ENCODE measurements around the gene STOX2. TPM values are rescaled to one million over a fixed set of nuclear protein-coding genes. Genes with fewer than 3 reads are reported as not detected.

STOX2 gene
- total and polyA plus RNA-seq, 10 donors: 0.53 to 42.8 (median 28.6) TPM

DNA sequence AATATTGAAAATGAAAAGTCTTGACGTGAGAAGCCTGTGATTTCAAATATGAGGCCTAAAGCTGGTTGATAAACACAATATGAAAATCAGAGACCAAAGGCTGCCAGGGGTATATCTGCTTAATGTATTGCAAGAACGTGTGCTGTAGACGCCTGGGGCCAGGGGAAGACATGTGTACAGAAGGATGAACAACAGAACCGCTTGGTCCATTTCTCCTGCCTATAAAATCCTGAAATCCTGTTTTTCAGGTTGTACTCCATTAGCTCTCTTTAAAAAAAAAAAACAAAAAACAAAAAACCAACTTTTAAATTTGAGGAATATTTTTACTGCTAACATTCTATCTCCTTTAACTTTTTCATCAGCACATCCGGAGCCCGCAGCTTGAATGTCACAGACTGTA lies 109.2 kb downstream of the STOX2 start:
- H3K36me3 ChIP-seq: peaks cover 0 to 17% (median 2%) of the 10 kb centered on the region in 6 donors
- no peak for DNase-seq
- H3K27me3 ChIP-seq (replicated peaks in 1 of 7): no peaks in the 10 kb centered on the region
- peaks cover 0 to 13% (median 0%) of the 10 kb centered on the region in 6 donors for H3K4me1 ChIP-seq
- intact Hi-C loops (cut with DNase I; ENCODE audit: low total_unique reads): no loop called here
- no peaks in the 10 kb centered on the region for H3K9me3 ChIP-seq
- no peak for TF ChIP-seq POLR2AphosphoS5 (IDR thresholded peaks at IDR 0.05)
- TF ChIP-seq, protein P1, sequence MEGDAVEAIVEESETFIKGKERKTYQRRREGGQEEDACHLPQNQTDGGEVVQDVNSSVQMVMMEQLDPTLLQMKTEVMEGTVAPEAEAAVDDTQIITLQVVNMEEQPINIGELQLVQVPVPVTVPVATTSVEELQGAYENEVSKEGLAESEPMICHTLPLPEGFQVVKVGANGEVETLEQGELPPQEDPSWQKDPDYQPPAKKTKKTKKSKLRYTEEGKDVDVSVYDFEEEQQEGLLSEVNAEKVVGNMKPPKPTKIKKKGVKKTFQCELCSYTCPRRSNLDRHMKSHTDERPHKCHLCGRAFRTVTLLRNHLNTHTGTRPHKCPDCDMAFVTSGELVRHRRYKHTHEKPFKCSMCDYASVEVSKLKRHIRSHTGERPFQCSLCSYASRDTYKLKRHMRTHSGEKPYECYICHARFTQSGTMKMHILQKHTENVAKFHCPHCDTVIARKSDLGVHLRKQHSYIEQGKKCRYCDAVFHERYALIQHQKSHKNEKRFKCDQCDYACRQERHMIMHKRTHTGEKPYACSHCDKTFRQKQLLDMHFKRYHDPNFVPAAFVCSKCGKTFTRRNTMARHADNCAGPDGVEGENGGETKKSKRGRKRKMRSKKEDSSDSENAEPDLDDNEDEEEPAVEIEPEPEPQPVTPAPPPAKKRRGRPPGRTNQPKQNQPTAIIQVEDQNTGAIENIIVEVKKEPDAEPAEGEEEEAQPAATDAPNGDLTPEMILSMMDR (IDR thresholded peaks at IDR 0.05 in 8 of 11, conservative IDR thresholded peaks at IDR 0.05 in 3 of 11): no peak
- TF ChIP-seq POLR2A (IDR thresholded peaks at IDR 0.05): no peak
- no peak overlapping the region for H3K4me3 ChIP-seq
- no peak overlapping the region for H3K27ac ChIP-seq
- 71 to 97% (median 84%) methylated on average over 6 of the region's 6 CpGs for WGBS, 5 donors

DNA sequence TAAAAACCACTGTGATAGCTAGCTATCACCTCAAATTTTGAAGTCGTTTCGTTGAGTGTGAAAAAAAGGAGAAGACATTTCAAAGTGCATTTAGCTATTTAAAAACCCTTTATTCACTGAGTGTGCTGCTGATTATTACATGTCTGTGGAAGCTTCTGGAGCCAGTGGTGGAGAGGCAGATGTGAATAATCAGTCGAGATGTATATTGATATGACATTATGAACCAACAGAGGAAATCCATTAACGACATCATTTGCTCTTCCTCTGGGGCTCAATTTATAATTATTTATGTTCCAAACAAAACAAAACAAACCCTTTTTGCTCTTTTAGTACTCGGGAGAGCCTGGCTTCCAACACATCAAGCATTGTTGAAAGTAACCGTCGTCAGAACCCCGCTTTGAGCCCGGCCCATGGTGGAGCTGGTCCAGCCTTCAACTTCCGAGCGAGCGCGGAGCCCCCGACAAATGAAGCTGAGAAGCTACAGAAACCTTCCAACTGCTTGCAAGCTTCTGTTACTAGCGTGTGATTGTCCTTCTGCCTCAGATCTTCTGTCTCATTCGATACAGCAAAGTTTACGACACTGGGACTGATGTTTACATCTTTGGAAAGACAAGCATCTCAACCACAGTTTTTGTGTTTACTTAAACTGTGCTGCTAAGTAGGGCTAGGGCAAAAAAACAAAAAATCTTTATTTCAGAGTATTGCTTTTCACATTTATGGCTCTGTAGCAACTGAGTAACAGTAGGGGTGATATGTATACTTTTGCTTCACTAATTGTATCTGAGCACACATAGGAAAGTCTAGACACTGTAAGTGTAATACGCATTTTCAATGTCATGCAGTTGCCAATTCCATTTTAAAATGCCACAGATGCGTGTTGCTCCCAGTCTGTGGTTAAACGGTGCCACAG lies 111.9 kb downstream of the STOX2 start:
- DNase-seq: no peak
- Histone ChIP-seq H3K27ac (no peak overlapping the region), H3K4me3 (no peak overlapping the region), H3K4me1 (peaks cover 0 to 9% (median 0%) of the 10 kb centered on the region in 6 donors), H3K27me3 (replicated peaks in 1 of 7) (no peaks in the 10 kb centered on the region), H3K9me3 (no peaks in the 10 kb centered on the region), H3K36me3 (no peaks in the 10 kb centered on the region)
- TF ChIP-seq POLR2A (IDR thresholded peaks at IDR 0.05): no peak
- TF ChIP-seq, protein P1 (IDR thresholded peaks at IDR 0.05 in 8 of 11, conservative IDR thresholded peaks at IDR 0.05 in 3 of 11): no peak
- no peak for TF ChIP-seq POLR2AphosphoS5 (IDR thresholded peaks at IDR 0.05)
- intact Hi-C loops (cut with DNase I; ENCODE audit: low total_unique reads): no loop called here
- 83 to 90% (median 86%) methylated on average over 20 of the region's 20 CpGs for WGBS, 5 donors

DNA sequence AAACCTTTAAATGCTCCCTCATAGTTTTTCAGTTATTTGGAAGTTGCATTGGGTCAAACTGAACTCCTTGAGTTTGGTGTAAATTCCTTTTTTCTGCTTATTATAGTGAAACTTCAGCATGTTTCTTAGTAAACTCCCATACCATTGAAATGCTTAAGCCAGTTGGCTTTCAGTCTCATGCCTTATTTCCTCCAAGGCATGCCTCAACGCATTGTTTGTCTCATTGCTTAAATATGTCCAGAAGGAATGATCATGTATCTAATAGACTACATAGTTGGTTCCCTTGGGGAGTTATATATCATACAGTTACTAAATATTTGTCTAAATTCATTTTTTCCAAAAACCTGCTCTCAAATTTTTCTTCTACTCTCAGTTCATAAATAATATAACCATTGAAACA lies 114.0 kb downstream of the STOX2 start:
- Histone ChIP-seq H3K4me1 (no peaks in the 10 kb centered on the region), H3K36me3 (no peaks in the 10 kb centered on the region), H3K4me3 (no peak overlapping the region), H3K27me3 (replicated peaks in 1 of 7) (no peaks in the 10 kb centered on the region), H3K9me3 (no peaks in the 10 kb centered on the region), H3K27ac (no peak overlapping the region)
- no peak for DNase-seq
- TF ChIP-seq, protein P1 (IDR thresholded peaks at IDR 0.05 in 8 of 11, conservative IDR thresholded peaks at IDR 0.05 in 3 of 11): no peak
- no peak for TF ChIP-seq POLR2A (IDR thresholded peaks at IDR 0.05)
- no peak for TF ChIP-seq POLR2AphosphoS5 (IDR thresholded peaks at IDR 0.05)
- intact Hi-C loops (cut with DNase I; ENCODE audit: low total_unique reads): no loop called here
- WGBS, 5 donors: 83 to 94% (median 87%) methylated on average over 1 of the region's 1 CpG
